ENCODE measurements around the gene LRRC18. TPM values are rescaled to one million over a fixed set of nuclear protein-coding genes. Genes with fewer than 3 reads are reported as not detected.

LRRC18 gene
- total RNA-seq, 1 experiment from 2014 or later: not detected

GRCh38 chr10:48872234-48872633 lies 67.4 kb downstream of the LRRC18 start:
- Histone ChIP-seq H3K4me1 (no peaks in the 10 kb centered on the region), H3K27me3 (replicated peaks; ENCODE audit: control insufficient read depth, insufficient read depth, low read length) (no peaks in the 10 kb centered on the region), H3K4me3 (ENCODE audit: low read depth, low read length) (no peak overlapping the region), H3K9me3 (no peaks in the 10 kb centered on the region), H3K36me3 (ENCODE audit: control insufficient read depth, insufficient read depth, low read length) (no peaks in the 10 kb centered on the region)
- BruUV-seq (replicated peaks): no TSS peak
- Mint-ChIP-seq H3K36me3 (ENCODE audit: insufficient read depth, unreplicated experiment) (no peaks in the 10 kb centered on the region), H3K27me3 (ENCODE audit: insufficient read depth, unreplicated experiment) (peaks cover 16% of the 10 kb centered on the region), H3K4me1 (ENCODE audit: low read depth, unreplicated experiment) (no peaks in the 10 kb centered on the region), H3K27ac (ENCODE audit: unreplicated experiment) (no peak overlapping the region), H3K4me3 (ENCODE audit: unreplicated experiment) (no peak overlapping the region), H3K9me3 (ENCODE audit: unreplicated experiment) (no peaks in the 10 kb centered on the region)
- DNase-seq: no peak
- TF ChIP-seq CTCF (IDR thresholded peaks at IDR 0.05; ENCODE audit: insufficient read depth in 1 of 2, low read depth in 1 of 2, low read length in 1 of 2, severe bottlenecking in 1 of 2, unreplicated experiment in 1 of 2): no peak
- ChIA-PET POLR2A (no interaction called here), CTCF (interaction anchor here (1.0 kb wide), 1 partner anchor 216 kb away, joined by 3 read pairs; no protein-coding TSS in a partner anchor)
- intact Hi-C loops (cut with micrococcal nuclease; ENCODE audit: unreplicated experiment): no loop called here

Small RNAs within 50 kb of the gene (microRNA-seq; reads per million reads assigned to microRNA genes)
- not detected for gene MIR4294

Other genes with a start within 250 kb of the LRRC18 start
- gene VSTM4, start 175.7 kb upstream of the LRRC18 start, total RNA-seq (2022): not detected in 2 replicates
- gene FAM170B, start 194.2 kb upstream of the LRRC18 start, total RNA-seq (2022): not detected in 2 replicates
- gene TMEM273, start 248.6 kb upstream of the LRRC18 start, total RNA-seq (2022): not detected in 2 replicates